Islet precursor cell (in vitro differentiated cells): ENCODE measurements around the gene MARF1.
"Not testable (repeated sequence)": the region's sequence is repeated elsewhere in the genome, so short reads cannot be mapped to it uniquely, and the experiment has no call there.

ENCODE experiments used
- DNase-seq: peaks from one replicate; pipeline ENCODE4 v3.0.0-alpha.2; 2018

MARF1 gene

DNA sequence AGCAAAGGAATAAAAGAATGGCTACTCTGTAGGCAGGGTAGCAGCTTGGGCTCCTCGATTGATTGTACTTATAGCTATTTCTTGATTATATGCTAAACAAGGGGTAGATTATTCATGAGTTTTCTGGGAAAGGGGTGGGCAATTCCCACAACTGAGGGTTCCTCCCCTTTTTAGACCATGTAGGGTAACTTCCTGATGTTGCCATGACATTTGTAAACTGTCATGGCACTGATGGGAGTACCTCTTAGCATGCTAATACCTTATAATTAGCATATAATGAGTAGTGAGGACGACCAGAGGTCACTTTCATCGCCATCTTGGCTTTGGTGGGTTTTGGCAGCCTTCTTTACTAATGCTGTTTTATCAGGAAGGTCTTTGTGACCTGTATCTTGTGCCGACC is 72.3 kb downstream of the MARF1 start:
- not testable (repeated sequence) for DNase-seq

DNA sequence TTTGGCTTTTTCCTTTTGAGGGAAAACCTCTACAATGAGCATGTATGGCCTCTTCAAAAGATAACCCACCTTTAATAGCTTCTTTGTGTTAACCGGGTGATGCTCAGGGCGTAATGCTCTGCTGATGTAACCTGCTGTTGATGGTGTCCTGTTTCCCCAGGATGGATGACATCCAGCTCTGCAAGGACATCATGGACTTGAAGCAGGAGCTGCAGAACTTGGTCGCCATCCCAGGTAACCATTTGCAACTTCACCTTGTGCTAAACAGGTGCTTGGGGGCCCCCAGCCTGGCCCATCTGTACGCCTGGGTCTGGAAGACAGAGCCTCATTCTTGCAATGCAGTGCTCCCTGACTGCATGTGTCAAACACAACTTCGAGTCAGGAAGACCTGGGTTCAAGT is 75.1 kb downstream of the MARF1 start:
- no peak for DNase-seq

DNA sequence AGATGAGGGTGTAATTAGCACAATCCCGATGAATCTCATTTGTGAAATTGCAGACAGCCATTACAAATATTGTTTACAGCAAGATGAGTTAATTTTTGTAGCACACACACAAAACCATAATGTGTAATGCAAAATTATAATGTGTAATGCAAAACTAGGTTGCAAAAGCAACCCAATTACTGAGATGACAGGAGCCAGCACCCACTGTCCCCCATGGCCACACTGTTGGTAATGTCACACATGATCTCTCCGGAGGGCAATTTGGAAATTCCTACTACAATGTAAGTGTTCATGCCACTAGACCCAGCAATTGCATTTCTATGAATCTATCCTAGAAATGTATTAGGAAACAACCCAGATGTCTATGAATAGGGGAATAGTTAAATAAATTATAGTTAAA is 76.9 kb downstream of the MARF1 start:
- no peak for DNase-seq

DNA sequence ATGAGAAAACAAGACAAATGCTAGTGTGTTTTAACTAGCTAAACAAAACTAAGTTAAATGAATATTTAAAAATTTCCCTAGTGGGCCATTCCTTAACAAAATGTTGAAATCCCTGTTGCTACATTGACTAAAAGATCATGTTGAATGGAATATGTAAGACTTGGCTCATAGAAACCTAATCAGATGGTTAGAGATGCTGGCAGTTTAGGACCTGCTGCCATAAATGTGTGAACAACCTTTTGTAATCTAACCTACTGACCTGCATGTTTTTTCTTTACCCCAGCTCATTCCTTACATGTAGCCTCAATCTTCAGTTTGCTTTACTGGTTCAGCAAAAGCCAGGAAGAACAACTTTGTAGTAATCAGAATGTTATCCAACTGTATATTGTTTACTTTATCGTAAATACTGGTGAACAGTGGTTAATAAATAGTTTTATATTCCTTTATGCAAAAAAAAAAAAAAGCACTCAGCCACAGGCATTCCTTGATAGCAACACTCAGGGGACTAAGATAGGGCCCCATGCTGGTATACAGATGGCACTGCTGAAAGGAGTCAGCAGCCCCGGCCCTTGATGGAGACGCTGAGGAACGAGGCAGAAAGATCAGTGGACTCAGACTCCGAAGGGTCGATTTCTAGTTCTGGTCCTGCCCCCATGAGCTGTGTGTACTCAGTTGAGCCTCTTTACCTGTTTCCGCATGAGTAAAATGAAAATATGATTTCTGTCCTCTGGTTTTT is 78.2 kb downstream of the MARF1 start:
- DNase-seq = no peak

DNA sequence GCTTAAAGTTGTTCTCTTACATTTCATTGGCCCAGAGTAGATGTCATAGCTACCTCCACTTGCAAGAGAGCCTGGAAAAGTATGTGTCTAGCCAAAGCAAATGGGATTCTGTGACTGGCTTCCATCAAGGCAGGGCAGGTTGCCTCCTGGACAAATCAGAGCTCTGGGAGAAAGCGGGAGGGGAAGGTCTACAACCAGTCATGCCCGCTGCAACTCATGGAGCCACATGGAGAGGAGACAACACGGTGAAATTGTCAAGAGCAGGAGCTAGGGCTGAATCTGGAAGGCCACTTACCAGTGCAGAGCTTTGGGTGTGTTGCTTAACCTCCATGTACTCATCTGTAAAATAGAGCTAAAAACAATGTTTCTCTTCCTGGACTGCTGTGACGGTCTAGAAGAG is 83.8 kb downstream of the MARF1 start:
- no peak for DNase-seq

DNA sequence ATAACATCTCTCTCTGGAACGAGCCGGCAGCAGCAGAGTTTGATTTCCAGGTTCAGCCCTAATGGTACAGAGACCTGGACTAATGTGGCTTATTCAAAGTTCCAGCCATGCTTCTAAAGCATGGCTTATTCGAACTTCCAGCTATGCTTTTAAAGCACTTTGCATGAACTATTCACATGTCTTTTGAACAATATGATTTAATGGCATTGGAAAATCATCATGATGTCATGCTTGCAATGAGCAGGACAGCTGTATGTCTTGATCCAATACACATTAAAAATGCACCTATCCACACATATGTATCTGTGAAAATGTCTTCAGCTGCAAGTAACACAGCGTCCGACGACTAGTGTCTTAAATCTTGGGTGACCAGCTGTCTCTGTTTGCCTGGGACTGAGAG is 85.7 kb downstream of the MARF1 start:
- no peak for DNase-seq

DNA sequence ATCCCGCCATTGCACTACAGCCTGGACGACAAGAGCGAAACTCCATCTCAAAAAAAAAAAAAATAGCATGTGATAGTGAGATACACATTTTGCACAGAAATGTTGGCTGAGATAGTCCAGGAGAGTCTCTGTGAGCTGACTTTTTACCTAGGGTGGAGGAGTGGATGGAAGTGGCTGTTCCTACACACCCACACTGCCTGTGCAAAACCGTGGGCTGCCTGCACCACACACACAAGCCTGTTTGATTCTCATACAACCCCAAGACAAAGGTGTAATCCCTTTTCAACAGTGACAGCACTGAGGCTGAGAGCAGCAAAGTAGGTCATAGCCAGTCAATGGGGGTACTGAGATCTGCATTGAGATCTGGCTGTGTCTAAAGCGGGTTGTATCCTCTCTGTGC is 86.8 kb downstream of the MARF1 start:
- DNase-seq = no peak

DNA sequence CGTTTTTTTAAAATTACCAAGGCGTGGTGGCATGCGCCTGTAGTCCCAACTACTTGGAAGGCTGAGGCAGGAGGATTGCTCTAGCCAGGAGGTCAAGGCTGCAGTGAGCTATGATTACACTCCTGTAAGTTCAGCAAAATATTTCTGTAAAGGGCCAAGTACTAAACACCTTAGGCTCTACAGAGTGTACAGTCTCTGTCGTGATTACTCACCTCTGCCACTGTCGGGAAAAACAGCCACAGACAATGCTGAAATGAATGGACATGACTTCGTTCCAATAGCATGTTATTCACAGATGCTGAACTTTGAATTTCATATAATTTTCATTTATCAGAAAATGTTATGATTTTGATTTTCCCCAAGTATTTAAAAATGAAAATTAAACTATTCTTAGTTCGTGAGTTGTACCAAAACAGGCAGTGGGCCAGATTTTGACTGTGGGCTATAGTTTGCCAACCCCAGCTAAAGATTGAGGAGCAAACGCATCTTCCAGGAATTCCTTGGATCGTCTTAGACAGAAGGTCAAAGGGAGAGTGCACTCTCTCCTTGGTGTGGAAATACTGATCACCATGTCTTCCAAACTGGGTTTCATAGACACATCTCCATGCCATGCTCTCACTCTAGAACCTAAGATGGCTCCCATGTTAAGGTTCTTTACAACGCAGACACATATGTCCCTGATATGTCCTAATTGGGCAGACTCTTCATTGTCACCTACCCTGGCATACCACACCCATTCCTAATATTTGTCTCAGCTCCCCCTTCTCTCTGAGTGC is 89.5 kb downstream of the MARF1 start:
- DNase-seq = no peak

DNA sequence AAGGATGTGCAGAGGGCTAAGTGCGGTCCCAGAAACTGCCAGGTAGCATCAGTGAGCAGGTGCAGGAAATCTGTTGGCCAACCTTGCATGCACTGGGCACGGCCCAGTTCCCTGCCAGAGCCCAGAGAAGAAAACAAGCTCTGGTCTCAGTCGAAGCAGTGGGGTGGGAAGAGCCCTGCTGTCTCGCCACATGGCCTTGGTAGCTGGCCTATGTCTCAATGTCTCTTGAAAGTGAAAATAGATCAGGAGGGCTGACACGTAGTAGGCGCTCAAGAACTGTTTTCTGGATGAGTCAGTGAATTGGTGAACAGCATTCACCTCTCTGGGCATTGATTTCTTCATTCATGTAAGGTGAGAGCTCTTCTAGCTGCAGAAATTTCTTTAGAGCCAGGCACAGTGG is 90.4 kb downstream of the MARF1 start:
- DNase-seq = no peak

DNA sequence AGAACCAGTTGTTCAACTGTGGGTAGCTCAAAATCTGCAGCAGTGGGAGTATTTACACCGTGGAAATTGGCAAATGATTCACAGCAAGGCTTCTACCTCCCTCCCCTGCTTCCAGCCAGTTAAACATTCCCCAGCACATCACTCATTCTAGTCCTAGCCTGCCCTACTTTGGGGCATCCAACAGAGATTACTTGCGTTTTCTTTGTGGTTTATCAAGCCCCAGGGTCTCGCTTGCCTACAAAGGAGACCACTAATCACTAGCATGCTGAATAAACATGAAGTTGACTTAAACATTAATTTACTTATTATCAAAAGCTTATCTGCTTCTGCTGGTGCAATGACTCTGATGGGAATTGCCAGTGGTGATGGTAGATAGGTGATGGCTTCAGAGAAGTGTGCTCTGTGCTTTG is 94.5 kb downstream of the MARF1 start:
- no peak for DNase-seq

DNA sequence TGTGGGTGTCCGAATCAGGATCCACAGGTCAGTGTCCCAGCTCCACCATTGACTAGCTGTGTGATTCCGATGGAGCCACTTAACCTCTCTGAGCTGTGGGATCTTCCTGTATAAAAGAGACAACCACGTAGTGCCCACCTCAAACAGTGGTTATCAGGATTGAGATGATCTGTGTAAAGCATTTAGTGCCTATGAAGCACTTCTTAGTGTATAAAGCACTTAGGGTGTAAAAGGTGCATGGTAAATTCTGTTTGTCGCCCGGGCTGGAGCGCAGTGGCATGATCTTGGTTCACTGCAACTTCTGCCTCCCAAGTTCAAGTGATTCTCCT is 95.2 kb downstream of the MARF1 start:
- no peak for DNase-seq

DNA sequence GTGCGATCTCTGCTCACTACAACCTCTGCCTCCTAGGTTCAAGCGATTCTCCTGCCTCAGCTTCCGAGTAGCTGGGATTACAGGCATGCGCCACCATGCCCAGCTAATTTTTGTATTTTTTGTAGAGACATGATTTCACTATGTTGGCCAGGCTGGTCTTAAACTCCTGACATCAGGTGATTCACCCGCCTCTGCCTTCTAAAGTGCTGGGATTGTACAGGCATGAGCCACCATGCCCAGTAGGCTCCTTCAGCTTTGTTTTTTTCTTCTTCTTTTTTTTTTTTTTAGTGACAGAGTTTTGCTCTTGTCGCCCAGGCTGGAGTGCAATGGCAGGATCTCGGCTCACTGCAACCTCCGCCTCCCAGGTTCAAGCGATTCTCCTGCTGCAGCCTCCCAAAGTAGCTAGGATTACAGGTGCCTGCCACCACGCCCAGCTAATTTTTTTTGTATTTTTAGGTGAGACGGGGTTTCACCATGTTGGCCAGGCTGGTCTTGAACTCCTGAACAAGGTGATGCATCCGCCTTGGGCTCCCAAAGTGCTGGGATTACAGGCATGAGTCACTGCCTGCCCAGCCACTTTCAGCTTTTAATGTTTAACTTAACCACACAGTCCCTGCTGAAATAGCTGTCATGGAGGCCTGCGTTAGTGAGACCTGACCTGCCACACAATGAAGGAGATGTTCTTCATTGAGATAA is 95.7 kb downstream of the MARF1 start:
- not testable (repeated sequence) for DNase-seq

DNA sequence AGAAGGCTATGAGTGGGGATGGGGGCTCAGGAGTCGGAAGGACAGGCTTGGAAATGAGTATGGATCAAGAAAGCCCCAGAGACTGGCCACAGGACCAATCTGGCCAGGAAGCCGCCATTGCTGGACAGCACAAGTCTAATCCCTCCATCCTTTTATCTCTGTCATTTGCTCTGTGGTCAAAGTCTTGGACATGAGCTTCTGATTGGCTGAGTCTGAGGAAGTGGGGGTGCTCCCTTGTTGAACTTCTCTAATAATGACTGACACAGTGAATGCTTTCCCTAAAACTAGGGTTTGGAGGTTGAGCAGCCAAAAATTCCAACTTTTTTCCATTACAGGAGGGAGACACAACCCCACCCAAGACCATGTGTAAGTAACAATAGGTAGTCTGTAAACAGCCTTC is 97.4 kb downstream of the MARF1 start:
- DNase-seq = no peak

DNA sequence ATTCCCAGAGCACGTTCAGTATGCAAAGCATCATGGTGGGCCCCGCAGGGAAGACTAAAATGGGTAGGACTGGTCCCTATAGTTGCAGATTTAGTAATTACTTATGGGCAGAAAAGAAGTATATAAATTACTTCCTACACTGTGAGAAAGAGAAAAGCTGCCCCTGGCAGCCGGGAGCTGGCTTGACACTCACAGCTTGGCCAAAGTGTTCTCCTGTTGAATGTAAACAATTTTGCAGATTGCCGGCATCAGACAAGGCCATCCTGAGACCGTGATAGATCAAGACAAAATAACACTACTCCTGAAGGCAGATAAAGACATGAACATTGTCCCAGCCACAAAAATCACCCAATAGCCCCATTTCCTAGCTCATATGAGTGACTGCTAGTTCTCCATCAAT is 98.5 kb downstream of the MARF1 start:
- no peak for DNase-seq
